Glutamatergic neuron (in vitro differentiated cells): ENCODE measurements around the gene AGPAT1. TPM values are rescaled to one million over a fixed set of nuclear protein-coding genes. Genes with fewer than 3 reads are reported as not detected.
"Not testable (repeated sequence)": the region's sequence is repeated elsewhere in the genome, so short reads cannot be mapped to it uniquely, and the experiment has no call there.

ENCODE experiments used
- DNase-seq: peaks from one replicate; pipeline ENCODE4 v3.0.0; 2022
- H3K27ac Mint-ChIP-seq: one replicate; pipeline ENCODE4 v1.8.0; 2020; ENCODE audit warnings: mild to moderate bottlenecking, mixed read lengths, inconsistent platforms; ENCODE audit not compliant: unreplicated experiment
- H3K27me3 Mint-ChIP-seq: one replicate; pipeline ENCODE4 v1.8.0; 2020; ENCODE audit warnings: mild to moderate bottlenecking, moderate library complexity, mixed read lengths, inconsistent platforms; ENCODE audit not compliant: unreplicated experiment
- H3K36me3 Mint-ChIP-seq: one replicate; pipeline ENCODE4 v1.8.0; 2020; ENCODE audit warnings: mild to moderate bottlenecking, mixed read lengths, inconsistent platforms; ENCODE audit not compliant: unreplicated experiment
- H3K4me1 Mint-ChIP-seq: one replicate; pipeline ENCODE4 v1.8.0; 2020; ENCODE audit warnings: mild to moderate bottlenecking, low read depth, mixed read lengths, inconsistent platforms; ENCODE audit not compliant: unreplicated experiment
- H3K4me3 Mint-ChIP-seq: one replicate; pipeline ENCODE4 v1.8.0; 2020; ENCODE audit warnings: mild to moderate bottlenecking, mixed read lengths, inconsistent platforms; ENCODE audit not compliant: unreplicated experiment
- H3K9me3 Mint-ChIP-seq: one replicate; pipeline ENCODE4 v1.8.0; 2020; ENCODE audit warnings: mild to moderate bottlenecking, moderate library complexity, mixed read lengths, inconsistent platforms; ENCODE audit not compliant: unreplicated experiment
- total RNA-seq: library from RNA; stranded (reverse); fragmentation: NEBNext Ultra II Directional; extraction: Animal tissue kit (Norgen Biotek cat#: 25700); gene quantifications from one replicate; pipeline ENCODE4 v1.2.1, GENCODE V29; 2021; ENCODE audit not compliant: unreplicated experiment
- TF ChIP-seq, protein P1 (sequence below): fragments of 200-600 bp; sonication (generic); IDR thresholded peaks from one replicate; pipeline ENCODE4 v1.5.0; 2021; ENCODE audit not compliant: partially characterized antibody, unreplicated experiment

AGPAT1 gene
- total RNA-seq, 1 donor from 2014 or later = 136 TPM

DNA sequence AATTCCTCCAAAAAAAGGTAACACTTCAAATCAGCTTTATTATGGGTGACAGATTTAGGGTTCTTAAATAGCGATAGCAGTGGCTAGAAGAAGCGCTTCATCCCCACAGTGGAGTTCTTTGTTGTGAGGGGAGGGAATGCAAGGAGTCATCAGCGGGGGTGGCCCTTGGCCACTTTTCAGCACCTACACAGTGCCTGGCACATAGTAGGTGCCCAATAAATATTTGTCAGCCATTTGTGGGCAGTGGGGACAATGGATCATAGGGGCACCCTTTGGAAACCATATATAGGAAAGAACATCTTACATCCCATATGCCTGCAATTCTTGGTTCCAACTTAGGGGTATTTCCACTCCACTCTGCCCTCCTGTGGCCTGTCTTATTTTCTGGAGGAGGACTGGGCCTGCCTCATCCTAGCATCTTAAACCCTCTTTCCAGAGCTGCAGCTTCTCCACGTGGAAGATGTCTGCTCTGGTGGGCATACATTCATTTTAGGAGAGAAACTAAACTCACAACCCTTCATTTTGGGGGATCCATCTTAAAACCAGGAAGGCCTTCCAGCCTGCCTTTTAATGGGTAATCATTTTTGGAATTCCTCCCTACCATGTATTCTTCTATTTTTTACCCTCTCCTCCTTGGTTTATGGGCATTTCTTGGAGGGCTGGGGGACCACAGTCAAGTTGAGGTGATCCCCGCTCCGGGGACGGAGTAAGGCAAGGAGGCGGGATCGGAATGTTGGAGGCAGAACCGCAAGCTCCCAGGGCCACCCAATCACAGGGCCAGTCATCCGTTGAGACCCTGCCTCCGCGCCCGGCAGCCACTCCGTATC is 19.2 kb upstream of the AGPAT1 start:
- no peak for DNase-seq
- TF ChIP-seq, protein P1, sequence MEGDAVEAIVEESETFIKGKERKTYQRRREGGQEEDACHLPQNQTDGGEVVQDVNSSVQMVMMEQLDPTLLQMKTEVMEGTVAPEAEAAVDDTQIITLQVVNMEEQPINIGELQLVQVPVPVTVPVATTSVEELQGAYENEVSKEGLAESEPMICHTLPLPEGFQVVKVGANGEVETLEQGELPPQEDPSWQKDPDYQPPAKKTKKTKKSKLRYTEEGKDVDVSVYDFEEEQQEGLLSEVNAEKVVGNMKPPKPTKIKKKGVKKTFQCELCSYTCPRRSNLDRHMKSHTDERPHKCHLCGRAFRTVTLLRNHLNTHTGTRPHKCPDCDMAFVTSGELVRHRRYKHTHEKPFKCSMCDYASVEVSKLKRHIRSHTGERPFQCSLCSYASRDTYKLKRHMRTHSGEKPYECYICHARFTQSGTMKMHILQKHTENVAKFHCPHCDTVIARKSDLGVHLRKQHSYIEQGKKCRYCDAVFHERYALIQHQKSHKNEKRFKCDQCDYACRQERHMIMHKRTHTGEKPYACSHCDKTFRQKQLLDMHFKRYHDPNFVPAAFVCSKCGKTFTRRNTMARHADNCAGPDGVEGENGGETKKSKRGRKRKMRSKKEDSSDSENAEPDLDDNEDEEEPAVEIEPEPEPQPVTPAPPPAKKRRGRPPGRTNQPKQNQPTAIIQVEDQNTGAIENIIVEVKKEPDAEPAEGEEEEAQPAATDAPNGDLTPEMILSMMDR = no peak
- Mint-ChIP-seq H3K4me3 (peak overlapping the region; percentile 88), H3K36me3 (no peaks in the 10 kb centered on the region), H3K27ac (peak overlapping the region; percentile 80), H3K4me1 (peaks cover 11% of the 10 kb centered on the region), H3K9me3 (peaks cover 16% of the 10 kb centered on the region), H3K27me3 (peaks cover 8% of the 10 kb centered on the region)

DNA sequence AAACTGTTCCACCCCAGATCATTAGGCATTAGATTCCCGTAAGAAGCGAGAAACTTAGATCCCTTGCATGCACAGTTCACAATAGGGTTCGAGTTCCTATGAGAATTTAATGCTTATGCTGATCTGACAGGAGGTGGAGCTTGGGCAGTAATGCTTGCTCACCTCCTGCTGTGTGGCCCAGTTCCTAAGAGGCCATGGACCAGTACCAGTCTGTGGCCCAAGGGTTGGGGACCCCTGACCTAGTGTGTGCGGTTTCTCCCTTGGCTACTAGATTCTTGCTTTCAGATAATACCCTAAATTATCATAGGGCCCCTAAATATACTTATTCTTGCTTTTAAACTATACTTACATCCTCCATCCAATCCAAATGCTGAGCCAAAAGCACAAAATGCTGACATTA is 18.5 kb upstream of the AGPAT1 start:
- Mint-ChIP-seq H3K4me1 (peaks cover 11% of the 10 kb centered on the region), H3K27ac (peak overlapping the region; percentile 80), H3K27me3 (peaks cover 8% of the 10 kb centered on the region), H3K4me3 (peak overlapping the region; percentile 88), H3K9me3 (peaks cover 16% of the 10 kb centered on the region), H3K36me3 (no peaks in the 10 kb centered on the region)
- TF ChIP-seq, protein P1 = no peak
- DNase-seq = no peak

DNA sequence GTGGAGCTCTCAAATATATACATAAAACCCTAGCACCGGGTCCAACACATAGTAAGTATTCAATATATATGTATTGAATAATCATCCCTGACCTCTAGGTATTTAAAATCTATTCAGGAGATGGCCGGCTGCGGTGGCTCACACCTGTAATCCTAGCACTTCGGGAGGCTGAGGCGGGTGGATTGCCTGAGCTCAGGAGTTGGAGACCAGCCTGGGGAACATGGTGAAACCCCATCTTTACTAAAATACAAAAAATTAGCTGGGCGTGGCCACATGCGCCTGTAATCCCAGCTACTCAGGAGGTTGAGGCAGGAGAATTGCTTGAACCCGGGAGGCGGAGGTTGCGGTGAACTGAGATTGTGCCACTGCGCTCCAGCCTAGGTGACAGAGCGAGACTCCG is 17.2 kb upstream of the AGPAT1 start:
- peaks cover 17% of the 10 kb centered on the region for H3K4me1 Mint-ChIP-seq
- peaks cover 21% of the 10 kb centered on the region for H3K9me3 Mint-ChIP-seq
- H3K36me3 Mint-ChIP-seq, DNase-seq, H3K27ac Mint-ChIP-seq, H3K4me3 Mint-ChIP-seq: not testable (repeated sequence)
- H3K27me3 Mint-ChIP-seq = peaks cover 11% of the 10 kb centered on the region

DNA sequence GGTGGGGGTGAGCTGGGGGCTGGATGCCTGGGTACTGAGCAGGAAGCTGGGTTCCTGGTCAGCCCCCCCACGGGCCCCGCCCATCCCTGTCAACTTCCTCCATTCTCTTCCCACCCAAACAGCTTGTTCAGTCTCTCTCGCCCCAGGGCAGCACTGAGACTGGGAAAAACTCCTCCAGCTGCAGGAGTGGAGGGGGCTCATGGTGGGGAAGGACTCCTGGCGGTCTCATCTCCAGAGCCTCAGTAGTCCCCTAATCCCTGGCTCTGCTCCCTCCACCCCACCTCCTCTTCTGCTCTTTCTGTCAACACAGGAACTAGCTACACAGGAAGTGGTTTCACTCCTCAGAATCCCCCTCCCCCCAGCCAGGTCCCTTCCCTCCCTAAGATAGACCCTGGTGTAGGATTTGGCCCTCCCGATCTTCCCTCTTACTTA is 16.7 kb upstream of the AGPAT1 start, which contains the start of gene GPSM3:
Gene GPSM3, minus strand, starts transcription at position 36 of the 432 bp plus-strand sequence. CDS start 130 bp downstream, outside the sequence.
- peaks cover 17% of the 10 kb centered on the region for H3K4me1 Mint-ChIP-seq
- peak within 1 kb of the TSS; percentile 12 for H3K4me3 Mint-ChIP-seq
- H3K27ac Mint-ChIP-seq = peak within 1 kb of the TSS; percentile 59
- TF ChIP-seq, protein P1 = no peak
- DNase-seq = no peak
- H3K36me3 Mint-ChIP-seq = no peaks in the 10 kb centered on the region
- peaks cover 21% of the 10 kb centered on the region for H3K9me3 Mint-ChIP-seq
- H3K27me3 Mint-ChIP-seq = peaks cover 11% of the 10 kb centered on the region

DNA sequence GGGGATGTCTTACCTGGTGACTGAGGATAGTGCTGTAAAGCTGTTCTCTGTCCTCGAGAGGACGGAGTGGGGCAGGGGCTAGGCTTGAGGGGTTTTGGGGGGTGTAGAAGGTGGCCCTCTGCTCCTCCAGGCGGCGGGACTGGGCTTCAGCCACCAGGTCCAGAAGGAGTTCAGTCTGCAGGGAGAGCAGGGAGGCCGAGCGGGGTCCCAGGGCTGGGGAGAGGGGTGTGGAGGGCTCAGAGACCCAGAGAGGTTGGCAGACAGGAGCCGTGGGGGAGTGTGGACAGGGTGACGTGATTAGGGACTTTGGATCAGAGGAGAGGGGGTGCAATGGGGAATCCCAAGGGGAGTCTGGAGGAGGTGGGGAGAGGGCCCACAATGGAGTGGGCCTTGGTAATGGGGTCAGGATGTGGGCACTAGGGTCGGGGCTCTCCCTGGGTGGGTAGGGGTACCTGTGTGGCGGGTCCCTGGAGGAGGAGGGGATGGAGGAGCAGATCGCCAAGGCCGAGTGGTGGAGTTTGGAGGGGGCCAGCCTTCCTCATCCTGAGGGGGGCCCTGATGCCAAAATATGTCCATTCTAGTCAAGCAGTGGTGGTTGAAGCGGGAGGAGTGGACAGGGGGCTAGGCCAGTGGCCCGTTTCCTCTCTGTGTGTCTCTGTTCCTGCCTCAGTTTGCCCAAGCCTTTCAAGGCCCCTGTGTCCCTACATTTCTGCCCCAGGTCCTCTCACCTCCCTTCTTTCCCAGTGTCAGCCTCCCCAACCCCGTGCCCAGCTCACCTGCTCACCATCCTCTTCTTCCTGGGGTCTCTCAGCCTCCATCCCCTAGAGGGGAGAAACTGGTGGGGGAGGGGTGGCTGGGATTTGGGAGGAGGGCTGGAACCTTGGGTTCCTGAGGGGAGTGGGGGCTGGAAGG is 16.1 kb upstream of the AGPAT1 start:
- Mint-ChIP-seq H3K27ac (peak overlapping the region; percentile 59), H3K4me1 (peaks cover 18% of the 10 kb centered on the region), H3K36me3 (no peaks in the 10 kb centered on the region), H3K4me3 (no peak overlapping the region), H3K27me3 (peaks cover 15% of the 10 kb centered on the region), H3K9me3 (peaks cover 20% of the 10 kb centered on the region)
- TF ChIP-seq, protein P1 = no peak
- DNase-seq = no peak
